Stimulated activated naive B cell treated with anti-CD40 and anti-IgM and Interleukin-4, amounts not matched to agents 10 μg/mL and 1 μg/mL and 100 μg/mL, for 72 hours (primary cell): ENCODE results near the gene INPP4A.
A peak's percentile ranks its signal among the peaks of the same experiment; 100 is the strongest.
"Not testable (repeated sequence)": the region's sequence is repeated elsewhere in the genome, so short reads cannot be mapped to it uniquely, and the experiment has no call there.

ENCODE experiments used
- ATAC-seq, 2 donors: fragments of 150-1000 bp; cut with Tn5 transposase; replicated peaks; 2 replicates each; pipeline ENCODE4 v1.10.0; 2021; ENCODE audit warnings: moderate library complexity in 1 of 2
- DNase-seq: peaks from one replicate; pipeline ENCODE4 v3.0.0; 2021
- H3K27ac Mint-ChIP-seq: one replicate; pipeline ENCODE4 v1.8.0; 2022; ENCODE audit warnings: mild to moderate bottlenecking, mixed read lengths
- H3K27me3 Mint-ChIP-seq, 2 donors: one replicate each; pipeline ENCODE4 v1.8.0; 2022; ENCODE audit warnings: mixed read lengths in 2 of 2
- H3K36me3 Mint-ChIP-seq, 2 donors: one replicate each; pipeline ENCODE4 v1.8.0; 2022; ENCODE audit warnings: mixed read lengths in 2 of 2, mild to moderate bottlenecking in 1 of 2
- H3K4me1 Mint-ChIP-seq, 2 donors: one replicate each; pipeline ENCODE4 v1.8.0; 2022; ENCODE audit warnings: mixed read lengths in 2 of 2, mild to moderate bottlenecking in 1 of 2
- H3K4me3 Mint-ChIP-seq, 2 donors: one replicate each; pipeline ENCODE4 v1.8.0; 2022; ENCODE audit warnings: mild to moderate bottlenecking in 2 of 2, mixed read lengths in 2 of 2, moderate library complexity in 1 of 2
- H3K9me3 Mint-ChIP-seq, 2 donors: one replicate each; pipeline ENCODE4 v1.8.0; 2022; ENCODE audit warnings: mixed read lengths in 2 of 2, mild to moderate bottlenecking in 1 of 2

Gene INPP4A

GRCh38 chr2:98444436-98445176 is at the start of gene INPP4A:
INPP4A (plus strand) TSS chr2:98444858; CDS start chr2:98520049, 75,191 bp downstream.
- peaks cover 3 to 5% of the 10 kb centered on the region in 2 donors for H3K36me3 Mint-ChIP-seq
- peak within 1 kb of the TSS; percentile 90 for H3K27ac Mint-ChIP-seq
- H3K9me3 Mint-ChIP-seq, result peaks cover 2 to 9% of the 10 kb centered on the region in 2 donors
- peak; percentile 57 for DNase-seq
- ATAC-seq, result peak; percentile 93 to 94
- H3K27me3 Mint-ChIP-seq, result no peaks in the 10 kb centered on the region
- peaks cover 13 to 44% of the 10 kb centered on the region in 2 donors for H3K4me1 Mint-ChIP-seq
- peak within 1 kb of the TSS; percentile 93 for H3K4me3 Mint-ChIP-seq

GRCh38 chr2:98395977-98396376 is 48.7 kb upstream of the INPP4A start:
- DNase-seq, result no peak
- H3K27ac Mint-ChIP-seq, result no peak overlapping the region
- no peaks in the 10 kb centered on the region for H3K9me3 Mint-ChIP-seq
- H3K27me3 Mint-ChIP-seq, result peaks cover 45 to 49% of the 10 kb centered on the region in 2 donors
- H3K4me3 Mint-ChIP-seq, result no peak overlapping the region
- no peak for ATAC-seq
- H3K36me3 Mint-ChIP-seq, result no peaks in the 10 kb centered on the region
- H3K4me1 Mint-ChIP-seq, result no peaks in the 10 kb centered on the region

- DNase-seq (no peak), ATAC-seq (no peak)
- Mint-ChIP-seq H3K27ac (no peak overlapping the region), H3K4me1 (no peaks in the 10 kb centered on the region), H3K4me3 (no peak overlapping the region), H3K36me3 (no peaks in the 10 kb centered on the region), H3K9me3 (no peaks in the 10 kb centered on the region), H3K27me3 (peaks cover 45 to 57% of the 10 kb centered on the region in 2 donors)
Observed at GRCh38 chr2:98396745-98397355, 47.8 kb upstream of the INPP4A start.

GRCh38 chr2:98399140-98399539 is 45.5 kb upstream of the INPP4A start:
- ATAC-seq (no peak), DNase-seq (no peak)
- no peaks in the 10 kb centered on the region for H3K9me3 Mint-ChIP-seq
- H3K27me3 Mint-ChIP-seq, result peaks cover 45 to 60% of the 10 kb centered on the region in 2 donors
- no peak overlapping the region for H3K4me3 Mint-ChIP-seq
- H3K36me3 Mint-ChIP-seq, result no peaks in the 10 kb centered on the region
- H3K4me1 Mint-ChIP-seq, result no peaks in the 10 kb centered on the region
- H3K27ac Mint-ChIP-seq, result no peak overlapping the region

- Mint-ChIP-seq H3K4me3 (no peak overlapping the region), H3K9me3 (no peaks in the 10 kb centered on the region), H3K27ac (no peak overlapping the region), H3K4me1 (no peaks in the 10 kb centered on the region), H3K36me3 (no peaks in the 10 kb centered on the region), H3K27me3 (peaks cover 20 to 47% of the 10 kb centered on the region in 2 donors)
- DNase-seq (no peak), ATAC-seq (no peak)
Observed at GRCh38 chr2:98403878-98404277, 40.8 kb upstream of the INPP4A start.

- DNase-seq (no peak), ATAC-seq (no peak)
- H3K27me3 Mint-ChIP-seq, result peaks cover 13 to 39% of the 10 kb centered on the region in 2 donors
- no peaks in the 10 kb centered on the region for H3K9me3 Mint-ChIP-seq
- H3K4me1 Mint-ChIP-seq, result no peaks in the 10 kb centered on the region
- H3K36me3 Mint-ChIP-seq, result no peaks in the 10 kb centered on the region
- no peak overlapping the region for H3K27ac Mint-ChIP-seq
- no peak overlapping the region for H3K4me3 Mint-ChIP-seq
Observed at GRCh38 chr2:98404556-98405250, 40.0 kb upstream of the INPP4A start.

GRCh38 chr2:98405301-98405700 is 39.4 kb upstream of the INPP4A start:
- Mint-ChIP-seq H3K4me3 (no peak overlapping the region), H3K36me3 (no peaks in the 10 kb centered on the region), H3K27ac (no peak overlapping the region), H3K9me3 (no peaks in the 10 kb centered on the region), H3K4me1 (no peaks in the 10 kb centered on the region), H3K27me3 (peaks cover 8 to 33% of the 10 kb centered on the region in 2 donors)
- DNase-seq (no peak), ATAC-seq (no peak)

- no peak for ATAC-seq
- Mint-ChIP-seq H3K36me3 (no peaks in the 10 kb centered on the region), H3K27ac (no peak overlapping the region), H3K4me1 (peaks cover 0 to 5% of the 10 kb centered on the region in 2 donors), H3K4me3 (no peak overlapping the region), H3K9me3 (no peaks in the 10 kb centered on the region), H3K27me3 (peaks cover 4 to 17% of the 10 kb centered on the region in 2 donors)
- DNase-seq, result no peak
Observed at GRCh38 chr2:98408155-98408554, 36.5 kb upstream of the INPP4A start.

GRCh38 chr2:98412751-98413458 is 31.8 kb upstream of the INPP4A start:
- DNase-seq (peak; percentile 39), ATAC-seq (peak; percentile 93 to 95)
- peaks cover 0 to 6% of the 10 kb centered on the region in 2 donors for H3K27me3 Mint-ChIP-seq
- peaks cover 2 to 4% of the 10 kb centered on the region in 2 donors for H3K9me3 Mint-ChIP-seq
- H3K27ac Mint-ChIP-seq, result no peak overlapping the region
- H3K36me3 Mint-ChIP-seq, result peaks cover 3 to 4% of the 10 kb centered on the region in 2 donors
- no peak overlapping the region for H3K4me3 Mint-ChIP-seq
- H3K4me1 Mint-ChIP-seq, result peaks cover 0 to 5% of the 10 kb centered on the region in 2 donors

GRCh38 chr2:98414246-98414645 is 30.4 kb upstream of the INPP4A start:
- not testable (repeated sequence) for H3K4me3 Mint-ChIP-seq, H3K36me3 Mint-ChIP-seq, H3K27me3 Mint-ChIP-seq, H3K4me1 Mint-ChIP-seq, ATAC-seq, H3K9me3 Mint-ChIP-seq, H3K27ac Mint-ChIP-seq, DNase-seq

- H3K27me3 Mint-ChIP-seq, result peaks cover 9 to 17% of the 10 kb centered on the region in 2 donors
- not testable (repeated sequence) for H3K4me3 Mint-ChIP-seq, ATAC-seq, DNase-seq, H3K9me3 Mint-ChIP-seq, H3K36me3 Mint-ChIP-seq, H3K27ac Mint-ChIP-seq, H3K4me1 Mint-ChIP-seq
Observed at GRCh38 chr2:98415719-98416248, 28.9 kb upstream of the INPP4A start.

- Mint-ChIP-seq H3K36me3 (peaks cover 3 to 7% of the 10 kb centered on the region in 2 donors), H3K27me3 (peaks cover 9 to 23% of the 10 kb centered on the region in 2 donors), H3K9me3 (peaks cover 4 to 6% of the 10 kb centered on the region in 2 donors), H3K27ac (no peak overlapping the region), H3K4me1 (peaks cover 0 to 5% of the 10 kb centered on the region in 2 donors), H3K4me3 (no peak overlapping the region)
- ATAC-seq, result no peak
- DNase-seq, result no peak
Observed at GRCh38 chr2:98416383-98417159, 28.1 kb upstream of the INPP4A start.

- Mint-ChIP-seq H3K27me3 (peaks cover 13 to 39% of the 10 kb centered on the region in 2 donors), H3K4me3 (no peak overlapping the region), H3K9me3 (peaks cover 11 to 12% of the 10 kb centered on the region in 2 donors), H3K4me1 (no peaks in the 10 kb centered on the region), H3K36me3 (peaks cover 8 to 14% of the 10 kb centered on the region in 2 donors), H3K27ac (no peak overlapping the region)
- ATAC-seq (no peak), DNase-seq (no peak)
Observed at GRCh38 chr2:98419544-98419943, 25.1 kb upstream of the INPP4A start.
